HepG2 (cell line): ENCODE data around the gene OVCH1.

Experiments used
- FOXK2 ChIP-seq: fragments of 450-650 bp; IDR thresholded peaks from 2 replicates; pipeline ENCODE4 v1.6.1; 2016
- FOXO4 ChIP-seq: sonication (generic); formaldehyde crosslinking; conservative IDR thresholded peaks from 2 replicates; pipeline ENCODE4 v1.8.1; 2023; ENCODE audit warnings: missing genetic modification reagents
- JUNB ChIP-seq: sonication (generic); formaldehyde crosslinking; IDR thresholded peaks from 2 replicates; pipeline ENCODE4 v1.8.0; 2022; ENCODE audit warnings: missing genetic modification reagents, mild to moderate bottlenecking, borderline replicate concordance
- KAT7 ChIP-seq: IDR thresholded peaks from 2 replicates; pipeline ENCODE4 v1.6.1; 2018; ENCODE audit warnings: borderline replicate concordance, missing compliant biosample characterization
- PRDM4 ChIP-seq: sonication (generic); formaldehyde crosslinking; IDR thresholded peaks from 2 replicates; pipeline ENCODE4 v1.9.0; 2021; ENCODE audit warnings: missing genetic modification reagents, borderline replicate concordance
- REST ChIP-seq, 2 experiments: IDR thresholded peaks; 2 replicates each; pipeline ENCODE4 v1.6.1; 2011 to 2012; ENCODE audit warnings: low read length in 2 of 2, borderline replicate concordance in 1 of 2, low read depth in 1 of 2, mild to moderate bottlenecking in 1 of 2, moderate library complexity in 1 of 2
- RFX3 ChIP-seq: IDR thresholded peaks from 2 replicates; pipeline ENCODE4 v1.6.1; 2016; ENCODE audit warnings: missing biosample characterization, missing genetic modification reagents
- SUZ12 ChIP-seq: fragments of 150-350 bp; IDR thresholded peaks from 2 replicates; pipeline ENCODE4 v1.6.1; 2014; ENCODE audit warnings: low read depth, low read length
- TARDBP ChIP-seq: sonication (generic); formaldehyde crosslinking; IDR thresholded peaks from 2 replicates; pipeline ENCODE4 v1.8.0; 2022; ENCODE audit warnings: mild to moderate bottlenecking, missing genetic modification reagents
- ZBTB26 ChIP-seq: IDR thresholded peaks from 2 replicates; pipeline ENCODE4 v1.6.1; 2016; ENCODE audit warnings: missing compliant biosample characterization, missing genetic modification reagents, borderline replicate concordance
- ZNF101 ChIP-seq: sonication (generic); formaldehyde crosslinking; IDR thresholded peaks from 2 replicates; pipeline ENCODE4 v1.4.0; 2020; ENCODE audit warnings: mild to moderate bottlenecking, low read depth, missing genetic modification reagents, borderline replicate concordance
- ZNF274 ChIP-seq: sonication (generic); formaldehyde crosslinking; IDR thresholded peaks from 2 replicates; pipeline ENCODE4 v1.5.1; 2020; ENCODE audit warnings: mild to moderate bottlenecking, missing genetic modification reagents
- ZNF501 ChIP-seq: sonication (generic); formaldehyde crosslinking; IDR thresholded peaks from 2 replicates; pipeline ENCODE4 v1.5.1; 2020; ENCODE audit warnings: mild to moderate bottlenecking, moderate library complexity, missing genetic modification reagents
- ZSCAN20 ChIP-seq: sonication (generic); formaldehyde crosslinking; IDR thresholded peaks from 2 replicates; pipeline ENCODE4 v1.4.0; 2020; ENCODE audit warnings: missing genetic modification reagents, mild to moderate bottlenecking, borderline replicate concordance

GRCh38 chr12:29547151-29547632, 49.7 kb upstream of the OVCH1 start:
- no peak for TF ChIP-seq ZNF101 (CRISPR knock-in tag)
- no peak for TF ChIP-seq ZSCAN20
- no peak for TF ChIP-seq FOXK2
- TF ChIP-seq ZNF501 (CRISPR knock-in tag): no peak
- TF ChIP-seq RFX3 (CRISPR knock-in tag): no peak
- no peak for TF ChIP-seq ZNF274 (CRISPR knock-in tag)
- TF ChIP-seq KAT7: no peak
- no peak for TF ChIP-seq TARDBP (CRISPR knock-in tag)
- no peak for TF ChIP-seq JUNB (CRISPR knock-in tag)
- no peak for TF ChIP-seq ZBTB26 (CRISPR knock-in tag)
- no peak for TF ChIP-seq REST (IDR thresholded peaks at IDR 0.05; ENCODE audit: borderline replicate concordance in 1 of 2, low read depth in 1 of 2, low read length in 2 of 2)
- no peak for TF ChIP-seq PRDM4 (CRISPR knock-in tag)
- TF ChIP-seq FOXO4 (CRISPR knock-in tag): no peak
- no peak for TF ChIP-seq SUZ12
